HG02610 (cell line): ENCODE data around the gene ZNF385A.

Source experiments
- ATAC-seq: cut with Tn5 transposase; IDR thresholded peaks from one replicate; pipeline ENCODE4 v1.9.1; 2021; ENCODE audit warnings: mild to moderate bottlenecking, moderate library complexity; ENCODE audit not compliant: unreplicated experiment

ZNF385A gene, protein sequence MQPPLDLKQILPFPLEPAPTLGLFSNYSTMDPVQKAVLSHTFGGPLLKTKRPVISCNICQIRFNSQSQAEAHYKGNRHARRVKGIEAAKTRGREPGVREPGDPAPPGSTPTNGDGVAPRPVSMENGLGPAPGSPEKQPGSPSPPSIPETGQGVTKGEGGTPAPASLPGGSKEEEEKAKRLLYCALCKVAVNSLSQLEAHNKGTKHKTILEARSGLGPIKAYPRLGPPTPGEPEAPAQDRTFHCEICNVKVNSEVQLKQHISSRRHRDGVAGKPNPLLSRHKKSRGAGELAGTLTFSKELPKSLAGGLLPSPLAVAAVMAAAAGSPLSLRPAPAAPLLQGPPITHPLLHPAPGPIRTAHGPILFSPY

DNA sequence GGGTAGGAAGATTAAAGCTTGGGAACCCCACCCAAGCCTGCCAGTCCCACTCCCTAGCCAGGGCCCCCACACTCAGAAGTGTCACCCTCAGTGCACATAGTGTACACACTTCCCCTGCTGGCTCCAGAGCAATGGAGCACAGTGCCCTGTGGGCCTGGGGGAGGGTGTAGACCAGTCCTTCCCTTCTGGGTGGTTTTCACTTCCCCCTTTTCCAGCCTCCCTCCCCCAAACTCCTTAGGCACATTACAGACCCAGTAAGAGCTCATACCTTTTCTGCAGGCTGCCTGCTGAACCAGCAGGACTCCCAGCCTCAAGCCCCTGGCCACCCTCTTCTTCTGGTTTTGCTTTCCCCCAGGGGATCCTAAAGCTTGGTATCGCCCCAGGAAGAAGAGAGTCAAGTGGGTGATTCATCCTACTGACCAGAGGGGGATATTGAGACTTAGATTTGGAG is at the start of gene ZNF385A:
TSS of gene ZNF385A (minus strand) at position 143 of the 451 bp plus-strand sequence. CDS start 219 bp downstream, outside the sequence.
- ATAC-seq, result peak; percentile 50

DNA sequence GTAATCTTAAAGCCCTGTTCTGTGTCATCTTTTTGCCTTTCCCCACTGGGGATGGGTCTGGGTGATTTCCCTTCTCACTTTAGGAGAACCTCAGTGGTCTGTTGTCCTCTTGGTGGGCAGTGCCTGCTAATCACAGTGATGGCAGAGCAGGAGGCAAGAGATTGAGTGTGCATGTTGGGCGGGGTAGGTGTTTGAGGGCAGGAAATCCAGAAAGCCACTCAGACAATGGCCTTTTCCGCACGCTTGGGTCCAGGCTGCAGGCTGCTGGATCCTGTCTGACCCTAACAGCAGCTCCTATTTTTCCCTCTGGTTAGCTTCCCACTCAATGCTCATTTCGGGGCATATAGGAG is 48.3 kb upstream of the ZNF385A start:
- ATAC-seq, result no peak

DNA sequence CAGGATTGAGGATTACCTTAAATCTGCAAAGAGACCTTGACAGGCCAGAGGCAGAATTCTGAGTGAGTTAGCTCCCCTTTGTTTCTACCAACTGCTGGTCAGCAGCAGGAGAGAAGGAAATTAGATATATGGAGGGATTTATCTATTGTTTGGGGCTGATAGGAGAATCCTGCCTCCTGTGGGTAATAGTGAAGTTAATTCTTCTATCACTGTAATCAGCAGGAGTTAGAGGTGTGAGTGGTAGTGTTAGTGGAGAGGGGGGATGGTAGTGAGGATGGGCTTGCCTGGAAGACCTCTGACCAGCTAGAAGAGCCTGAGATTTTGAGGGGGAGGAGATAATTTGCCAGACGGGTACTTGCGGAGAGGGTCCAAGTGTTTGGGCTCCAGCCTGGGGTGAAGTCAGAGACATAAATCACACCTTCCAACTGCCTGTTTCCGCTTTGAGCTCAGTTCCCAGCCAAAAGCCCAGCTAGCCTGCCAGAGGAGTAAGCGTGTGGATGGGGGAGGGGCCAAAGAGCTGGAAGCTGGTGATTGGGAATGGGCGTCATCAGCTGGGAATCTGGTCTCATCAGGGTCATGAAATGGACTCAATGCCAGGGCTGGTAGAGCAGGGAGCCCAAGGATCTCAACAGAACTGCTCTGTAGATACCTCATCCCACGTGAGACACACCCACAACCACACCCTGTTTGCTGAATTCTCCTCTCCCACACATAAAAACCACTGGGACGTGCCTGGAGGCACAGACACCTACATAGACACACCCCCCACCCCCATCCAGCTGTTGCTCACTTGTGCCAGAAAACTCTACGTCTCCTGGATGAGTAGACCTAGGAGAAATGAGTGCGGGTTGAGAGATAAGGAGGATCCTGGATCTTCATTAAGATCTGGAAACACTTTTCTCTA is 47.6 kb upstream of the ZNF385A start:
- ATAC-seq, result no peak

DNA sequence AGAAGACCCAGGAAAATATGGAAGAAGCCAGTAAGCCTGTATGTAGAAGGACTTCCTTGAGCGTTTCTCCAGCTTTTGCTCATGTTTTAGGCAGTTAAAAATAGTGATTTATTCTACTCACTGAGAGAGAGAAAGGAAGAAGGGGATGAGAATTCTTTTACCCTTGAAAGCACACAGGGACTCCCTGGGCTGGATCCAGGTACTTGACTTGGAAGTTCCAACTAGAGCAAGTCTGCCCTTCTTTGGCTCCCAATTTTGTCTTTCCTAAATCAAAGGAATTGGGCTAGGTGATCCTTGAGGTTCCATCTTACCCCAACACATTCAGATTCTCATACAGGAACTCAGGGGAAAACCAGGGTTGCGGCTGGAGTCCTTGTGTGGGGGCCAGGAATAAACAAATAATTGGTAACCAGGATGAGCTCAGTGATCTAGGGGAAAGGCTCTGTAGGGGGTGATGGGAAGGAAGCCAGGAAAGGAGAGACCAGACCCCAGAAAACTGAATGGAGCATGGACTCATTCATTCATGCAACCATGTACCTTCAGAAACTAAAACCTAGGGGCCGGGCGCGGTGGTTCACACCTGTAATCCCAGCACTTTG is 46.0 kb upstream of the ZNF385A start:
- no peak for ATAC-seq

DNA sequence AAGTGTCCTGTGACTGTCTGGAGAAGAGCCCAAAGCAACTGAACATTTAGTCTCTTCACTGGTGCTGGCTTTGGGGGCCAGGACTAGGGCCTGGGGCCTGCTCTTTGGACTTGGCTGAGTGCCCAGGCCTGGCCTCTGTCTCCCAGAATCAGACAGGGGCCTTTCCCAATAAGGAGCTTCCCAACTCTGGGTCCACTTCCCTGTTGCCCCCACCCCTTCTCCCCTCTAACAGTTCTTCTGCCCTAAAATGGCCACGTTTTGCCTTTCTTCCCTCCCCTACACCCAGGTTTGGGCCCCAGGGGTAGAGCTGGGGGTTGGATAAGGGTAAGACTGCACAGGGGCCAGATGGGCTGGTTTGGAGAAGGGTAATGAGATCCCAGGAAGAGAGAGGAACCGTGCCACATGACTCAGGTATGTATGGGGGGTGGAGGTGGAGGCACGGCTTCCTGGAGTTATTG is 44.5 kb upstream of the ZNF385A start:
- no peak for ATAC-seq

DNA sequence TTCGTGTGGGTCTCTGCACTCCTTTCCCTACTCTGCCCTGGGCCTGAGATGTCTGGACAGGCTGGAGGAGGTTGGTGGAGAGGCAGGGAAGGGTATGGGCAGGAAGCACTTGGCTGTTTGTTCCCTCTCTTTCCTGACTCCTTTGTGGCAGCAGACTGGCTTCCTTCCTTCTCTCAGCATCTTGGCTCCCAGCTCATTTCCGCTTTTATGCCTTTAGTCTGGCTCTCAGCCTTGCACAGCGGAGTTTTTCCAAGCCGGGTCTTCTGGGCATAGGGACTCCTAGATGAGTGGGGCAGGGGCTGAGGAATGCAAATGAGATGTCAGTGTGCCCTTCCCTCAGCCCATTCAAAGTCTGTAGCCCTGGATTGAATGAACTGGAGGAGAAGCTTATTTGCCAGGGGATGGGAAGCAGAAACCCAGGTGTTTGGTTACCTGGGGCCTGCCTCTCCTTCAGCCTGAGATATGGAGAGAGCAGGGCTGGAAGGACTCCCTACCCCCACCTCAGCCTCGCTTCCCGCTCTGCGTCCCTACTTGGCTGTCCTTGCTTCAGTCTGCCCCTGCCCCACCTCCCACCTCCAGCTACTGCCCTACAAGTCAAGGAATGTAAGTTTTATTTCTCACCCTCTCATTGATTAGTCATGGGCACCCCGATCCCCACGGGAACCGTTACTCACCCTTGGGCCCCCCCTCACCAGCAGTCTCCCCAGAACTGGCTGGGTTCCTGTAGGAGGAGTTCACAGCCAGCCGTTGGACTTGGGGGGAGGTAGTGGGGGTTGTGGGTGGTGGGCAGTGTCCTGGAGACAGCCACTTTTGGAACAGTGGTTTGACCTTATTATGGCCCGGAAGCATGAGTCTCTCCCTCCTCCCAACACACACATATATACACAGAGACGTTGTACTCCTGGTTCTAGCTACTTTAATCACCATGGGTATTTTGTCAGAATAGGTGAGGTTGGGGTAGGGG is 43.8 kb upstream of the ZNF385A start:
- ATAC-seq, result no peak

DNA sequence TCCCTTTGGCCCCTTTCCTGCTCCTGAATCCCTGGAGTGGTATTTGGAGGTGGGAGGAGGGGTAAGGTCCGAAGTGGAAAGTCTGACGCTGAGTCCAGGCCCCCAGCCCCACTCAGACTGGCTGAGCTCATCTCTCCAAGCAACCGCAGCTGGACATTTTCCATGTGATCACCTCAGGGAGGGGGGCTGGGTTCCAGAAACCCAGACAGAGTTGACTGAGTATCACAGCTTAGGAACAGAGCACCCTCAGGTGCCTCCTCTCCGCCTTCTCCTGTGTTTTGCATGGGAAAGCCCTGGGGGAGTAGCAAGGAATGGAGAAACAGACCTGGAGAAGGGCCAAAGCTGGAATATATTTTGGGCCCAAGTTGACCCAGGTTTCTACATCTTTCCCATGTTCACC is 42.6 kb upstream of the ZNF385A start:
- ATAC-seq, result no peak

DNA sequence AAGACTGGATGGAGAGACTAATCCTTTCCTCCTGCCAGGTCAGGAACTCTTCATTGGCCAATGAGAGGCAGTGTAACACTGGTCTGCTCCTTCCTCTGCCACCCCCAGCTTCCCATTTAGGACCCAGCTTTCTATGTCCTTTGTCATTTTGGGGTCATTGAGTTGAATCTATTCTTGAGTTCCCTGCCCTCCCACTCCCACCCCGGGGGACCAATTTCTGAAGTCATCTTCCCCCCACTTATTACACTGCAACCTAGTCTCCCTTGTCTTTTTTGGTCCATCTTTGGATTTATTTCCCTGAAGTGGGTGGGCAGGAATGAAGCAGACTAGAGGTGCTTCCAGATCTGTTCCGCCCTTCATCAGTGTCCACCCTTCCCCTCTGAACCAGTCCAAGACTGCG is 42.2 kb upstream of the ZNF385A start:
- no peak for ATAC-seq

DNA sequence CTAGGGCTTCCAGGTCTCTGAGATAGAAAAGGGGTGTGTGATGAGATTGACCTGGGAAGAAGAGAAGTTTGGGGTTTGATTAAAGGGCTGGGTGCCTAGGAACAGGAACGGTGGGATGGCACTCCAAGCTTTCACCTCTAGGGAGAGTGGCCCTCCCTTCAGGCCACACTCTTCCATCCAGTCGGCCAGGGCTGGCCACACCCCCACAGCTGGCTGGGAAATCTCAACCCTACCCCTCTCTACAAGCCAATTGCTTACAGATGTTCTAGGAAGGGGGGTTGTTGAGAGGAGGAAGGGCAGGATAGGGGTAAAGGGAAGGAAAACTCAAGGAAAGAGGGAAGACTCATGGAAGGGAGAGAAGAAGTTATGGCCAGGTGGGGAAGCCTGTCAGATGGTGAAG is 41.2 kb upstream of the ZNF385A start:
- no peak for ATAC-seq

DNA sequence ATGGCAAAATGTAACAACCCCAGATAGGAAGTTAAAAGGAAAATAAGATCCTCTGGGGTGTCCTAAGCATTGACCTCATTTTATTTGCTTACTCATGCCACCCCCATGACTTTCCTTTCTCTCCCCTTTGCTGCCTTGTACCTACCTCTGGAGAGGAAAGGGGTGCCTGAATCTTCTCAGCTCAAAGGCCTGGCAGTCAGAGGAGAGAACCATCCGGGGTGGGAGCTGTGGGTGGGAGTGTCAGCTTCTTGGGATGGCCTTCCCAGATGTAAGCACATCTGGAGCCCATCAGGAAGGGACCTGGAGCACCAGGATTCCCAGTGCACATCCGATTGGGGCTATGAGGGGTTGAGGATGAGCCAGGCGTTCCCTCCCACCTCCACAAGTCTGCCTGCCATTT is 39.7 kb upstream of the ZNF385A start:
- ATAC-seq, result no peak

DNA sequence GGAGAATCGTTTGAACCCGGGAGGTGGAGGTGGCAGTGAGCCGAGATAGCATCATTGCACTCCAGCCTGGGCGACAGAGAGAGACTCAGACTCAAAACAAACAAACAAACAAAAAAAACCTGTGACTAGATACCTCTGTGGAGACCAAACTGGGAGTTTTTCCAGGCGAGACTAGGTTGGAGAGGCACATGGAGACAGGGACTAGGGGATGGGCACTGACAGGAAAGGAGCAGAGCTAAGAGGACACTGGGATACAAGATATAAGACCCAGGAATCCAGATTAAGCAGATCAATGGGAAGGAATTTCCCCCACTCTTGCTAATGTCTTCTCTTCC is 39.2 kb upstream of the ZNF385A start:
- ATAC-seq, result no peak

DNA sequence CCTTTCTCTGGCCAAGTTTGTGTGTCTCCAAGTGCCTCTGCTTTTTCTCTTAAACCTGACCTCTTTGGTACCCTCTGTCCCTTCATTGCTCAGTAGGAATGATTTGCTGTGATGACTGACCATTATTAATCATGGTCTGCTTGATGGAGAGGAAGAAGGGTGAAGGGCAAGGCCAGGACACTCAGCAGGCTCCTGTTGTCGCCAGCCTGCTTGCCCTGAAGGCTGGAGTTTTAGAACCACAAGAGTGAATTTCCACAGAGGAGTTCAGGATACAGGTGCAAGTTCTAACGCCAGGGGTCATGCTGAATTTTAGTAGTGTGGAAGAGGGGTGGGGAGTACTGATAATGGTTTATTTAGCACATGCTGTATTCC is 37.3 kb upstream of the ZNF385A start:
- no peak for ATAC-seq

DNA sequence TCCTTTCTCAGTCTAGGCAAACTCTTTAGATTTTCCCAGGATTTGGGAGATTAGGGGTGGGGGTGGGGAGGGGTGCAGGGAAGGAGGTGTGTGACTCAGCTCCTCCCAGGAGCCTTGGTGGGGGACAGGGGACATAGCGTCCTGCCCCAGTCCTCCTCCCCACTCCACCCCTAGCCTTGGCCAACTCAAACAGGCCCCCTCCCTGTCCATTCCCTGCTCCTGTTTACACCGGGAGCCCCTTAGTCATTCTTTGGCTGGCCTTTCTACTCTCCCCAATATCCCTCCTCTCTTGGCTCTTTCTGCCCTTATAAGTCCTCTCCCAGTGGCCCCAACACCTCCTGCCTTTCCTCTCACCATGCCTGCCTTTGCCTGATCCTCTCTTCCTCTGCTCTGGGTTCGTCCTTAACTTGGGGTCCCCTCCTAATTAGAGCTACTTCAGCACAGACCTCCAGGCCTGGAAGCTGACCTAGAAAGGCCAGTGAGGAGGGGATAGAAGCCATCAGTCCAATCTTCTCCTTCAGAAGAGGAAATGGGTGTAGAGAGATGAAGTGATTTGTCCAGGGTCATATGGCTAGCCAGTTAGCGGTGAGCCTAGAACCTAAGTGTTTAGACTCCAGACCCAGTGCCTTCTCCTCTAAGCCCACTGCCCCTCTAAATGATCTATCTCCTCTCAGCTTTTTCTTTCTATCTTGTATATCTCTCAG is 36.8 kb upstream of the ZNF385A start:
- no peak for ATAC-seq

DNA sequence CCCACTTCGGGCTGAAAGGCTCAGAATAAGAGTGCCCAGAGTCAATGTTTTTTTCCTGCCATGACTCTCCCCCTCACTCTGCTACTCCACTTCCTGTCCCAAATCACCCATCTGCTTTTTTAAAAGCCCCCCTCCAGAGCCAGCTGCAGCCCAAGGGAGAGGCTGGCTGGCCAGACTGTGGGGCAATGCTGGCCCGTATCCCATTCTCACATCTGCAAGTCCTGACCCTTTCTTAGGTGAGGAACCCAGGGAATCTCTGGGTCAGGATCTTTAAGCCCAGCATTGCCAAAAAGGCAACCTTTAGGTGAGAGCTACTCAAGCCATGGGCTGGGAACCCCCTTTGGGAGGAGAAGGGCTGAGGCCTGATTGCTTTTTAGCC is 36.2 kb upstream of the ZNF385A start:
- no peak for ATAC-seq

DNA sequence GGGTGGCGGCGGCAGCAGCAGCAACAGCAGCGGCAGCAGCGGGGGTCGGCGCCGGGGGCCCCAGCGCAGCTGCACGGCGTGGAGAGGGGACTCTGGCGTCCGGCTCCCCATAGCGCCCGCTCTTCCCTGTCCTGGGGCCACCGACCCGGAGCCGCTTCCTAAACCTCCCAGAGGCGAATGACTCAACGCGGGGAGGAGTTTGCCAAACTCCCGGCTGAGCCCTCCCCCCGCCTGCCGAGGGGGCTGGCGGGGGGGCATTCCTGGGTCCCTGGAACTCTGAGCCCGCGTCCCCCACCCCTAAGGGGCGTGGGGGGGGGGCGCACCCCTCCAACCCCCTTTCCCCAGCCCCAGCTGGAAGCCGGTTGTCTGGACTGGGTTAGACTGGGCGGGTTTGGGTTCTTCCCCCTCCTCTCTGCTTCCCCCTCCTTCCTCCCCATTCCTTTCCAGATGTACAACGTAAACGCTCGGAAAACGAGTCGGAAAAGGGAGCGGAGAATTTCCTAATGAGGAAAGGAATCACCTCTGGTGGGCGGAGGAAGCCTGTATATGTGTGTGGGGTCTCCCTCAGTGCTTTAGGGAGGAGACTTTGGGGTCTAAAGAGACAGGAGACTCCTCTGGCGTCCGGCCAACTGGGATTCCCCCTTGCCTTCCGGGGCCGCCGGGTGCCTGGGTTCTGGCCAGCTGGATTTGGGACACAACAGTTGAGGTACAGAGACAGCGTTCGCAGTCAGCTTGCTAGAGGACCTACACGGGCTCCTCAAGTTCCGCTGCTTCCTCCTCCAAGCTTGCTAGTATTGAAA is 34.8 kb upstream of the ZNF385A start, which contains the start of gene ITGA5:
TSS of gene ITGA5 (minus strand) at position 179 of the 800 bp plus-strand sequence. CDS start at position 111, 68 bp downstream.
- no peak for ATAC-seq

DNA sequence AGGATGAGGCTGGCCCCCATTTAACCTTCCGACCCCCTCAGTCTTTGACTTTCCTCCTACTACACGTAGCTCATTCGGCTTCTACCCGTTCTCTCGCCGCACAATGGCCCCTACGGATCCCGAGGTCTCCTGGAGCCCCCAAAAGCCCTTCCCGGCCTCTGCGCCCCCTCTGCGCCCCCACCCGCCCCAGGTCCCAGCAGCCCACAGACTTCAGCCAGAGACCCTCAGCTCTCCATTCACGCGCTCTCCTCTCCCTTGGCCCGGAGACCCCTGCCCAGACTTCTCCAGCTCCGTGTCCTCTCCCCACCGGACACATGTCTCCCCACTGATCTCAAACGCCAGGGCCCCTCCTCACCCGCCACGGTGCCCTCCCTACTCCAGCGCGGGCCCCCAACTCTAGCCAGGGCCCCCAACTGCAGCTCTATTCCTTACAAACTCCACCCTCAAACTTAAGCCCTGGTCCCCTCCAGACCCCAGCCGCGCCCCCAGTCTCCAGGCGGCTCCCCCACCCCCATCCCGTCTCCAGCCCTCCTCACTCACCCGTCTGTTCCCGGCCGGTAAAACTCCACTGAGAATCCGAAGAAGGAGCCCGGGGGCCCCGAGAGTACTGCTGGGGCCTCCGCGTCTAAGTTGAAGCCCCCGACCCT is 34.0 kb upstream of the ZNF385A start:
- no peak for ATAC-seq

DNA sequence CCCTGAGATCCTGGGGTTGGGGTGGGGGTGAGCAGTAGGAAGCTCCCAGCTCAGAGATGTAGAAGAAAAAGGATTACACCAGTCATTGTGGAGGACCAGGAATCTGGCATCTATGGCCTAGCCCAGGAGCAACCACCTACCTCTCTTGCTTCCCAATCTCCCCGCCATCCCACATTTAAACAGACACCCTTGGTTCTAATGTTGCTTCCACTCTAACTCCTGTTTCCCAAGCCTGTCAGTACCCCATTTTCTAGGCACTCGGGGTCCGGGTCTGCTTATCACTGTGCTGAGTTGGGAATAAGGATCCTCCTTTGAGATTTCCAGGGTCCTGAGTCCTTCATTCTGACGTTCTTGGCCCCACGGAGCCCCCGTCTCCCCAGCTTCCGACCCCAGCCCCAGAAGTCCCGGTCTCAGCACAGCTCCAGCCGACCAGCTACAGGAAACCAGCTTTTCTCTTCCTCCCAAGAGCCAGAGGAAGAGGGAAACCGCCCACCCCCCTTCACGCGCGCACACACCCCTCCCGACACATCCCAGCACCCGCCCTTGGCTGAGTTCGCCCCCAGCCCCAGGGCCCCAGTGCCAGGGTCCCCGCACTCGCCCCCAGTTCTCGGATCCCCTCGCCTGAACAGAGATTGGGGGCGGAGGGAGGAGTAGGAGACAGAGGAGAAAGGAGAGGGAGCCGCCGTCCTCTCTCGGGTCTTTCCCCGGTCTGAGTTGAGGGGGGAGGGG is 33.3 kb upstream of the ZNF385A start:
- no peak for ATAC-seq
